ENCODE data around the gene IFIT5. TPM values are rescaled to one million over a fixed set of nuclear protein-coding genes. Genes with fewer than 3 reads are reported as not detected.
"Not testable (repeated sequence)": the region's sequence is repeated elsewhere in the genome, so short reads cannot be mapped to it uniquely, and the experiment has no call there.

Gene IFIT5
- total RNA-seq, 2 experiments from 2014 or later, result 0.36 to 0.57 TPM

DNA sequence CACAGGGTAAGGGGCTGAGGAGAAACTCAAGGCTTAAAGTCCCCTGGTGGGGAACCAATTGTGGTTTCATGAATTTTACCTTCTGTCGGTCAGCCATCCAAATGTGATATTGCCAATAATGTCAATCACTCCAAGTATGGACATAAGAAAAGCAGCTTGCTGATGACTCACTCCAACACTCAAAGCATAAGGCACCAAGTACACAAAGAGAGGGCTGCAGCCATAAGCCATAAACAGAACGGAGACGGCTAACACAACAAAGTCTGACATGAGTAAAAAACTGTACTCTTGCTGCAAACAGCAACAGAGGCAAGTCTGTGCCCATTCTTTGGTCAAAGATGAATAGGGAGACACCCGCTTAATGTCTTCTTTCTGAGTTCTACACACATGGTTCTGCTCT, 24.2 kb downstream of the IFIT5 start:
- CTCF ChIA-PET (ENCODE audit: unreplicated experiment), result no interaction called here

DNA sequence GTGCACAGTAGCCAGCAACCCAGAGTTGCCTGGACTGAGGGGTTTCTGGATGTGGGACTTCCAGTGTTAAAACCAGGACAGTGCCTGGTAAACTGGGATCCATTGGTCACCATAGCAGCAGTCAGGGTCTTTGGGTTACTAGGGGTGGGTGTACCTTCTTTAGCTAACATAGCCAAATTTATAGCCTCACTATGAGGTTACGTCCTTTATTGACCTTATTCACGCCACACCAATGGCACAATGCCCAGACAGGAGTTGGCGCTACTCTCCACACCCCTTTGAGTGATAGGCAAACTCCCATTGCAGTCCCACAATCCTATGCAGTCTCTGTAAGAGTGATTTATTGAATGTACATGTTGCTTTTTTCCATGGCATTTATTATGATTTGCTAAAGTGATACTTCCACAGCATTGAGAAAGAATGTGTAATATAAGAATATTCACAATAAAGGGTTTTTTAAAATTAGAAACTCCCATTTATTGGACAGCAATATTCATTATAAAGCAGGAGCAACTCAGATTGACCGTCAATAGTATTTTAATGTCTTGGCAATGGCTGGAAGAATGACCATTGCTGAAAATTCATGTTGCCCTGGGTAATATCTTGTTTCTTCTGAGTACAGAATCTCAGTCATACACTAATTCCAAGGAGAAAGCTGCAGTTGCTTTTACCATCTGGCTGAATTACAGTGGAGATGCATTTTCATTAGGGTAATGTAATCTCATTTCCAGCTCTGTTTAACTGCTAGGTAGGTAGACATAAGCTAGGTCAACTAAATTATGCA, 26.1 kb downstream of the IFIT5 start:
- H3K4me1 ChIP-seq (ENCODE audit: insufficient read depth, low read length, poor library complexity, severe bottlenecking), result no peaks in the 10 kb centered on the region
- no TSS peak for BruUV-seq (replicated peaks)
- DNase-seq (ENCODE audit: low spot score), result no peak
- no peak overlapping the region; the same call in 1 of the 2 replicates for H2AFZ ChIP-seq (ENCODE audit: low read length)
- H3K36me3 ChIP-seq (ENCODE audit: insufficient read depth, low read length), result no peaks in the 10 kb centered on the region
- H3K79me2 ChIP-seq (ENCODE audit: insufficient read depth, low read depth, low read length), result no peaks in the 10 kb centered on the region
- no peak overlapping the region for H3K4me3 ChIP-seq (ENCODE audit: low read depth, low read length, poor library complexity, severe bottlenecking)
- no peaks in the 10 kb centered on the region for H3K9me2 ChIP-seq (ENCODE audit: insufficient read depth, low read length)
- ChIA-PET CTCF (ENCODE audit: unreplicated experiment) (no interaction called here), POLR2A (interaction anchor here (0.6 to 0.7 kb wide), 2 partner anchors 81 to 252 kb away, joined by 3 to 7 read pairs; no protein-coding TSS in a partner anchor)
- no peak overlapping the region for H3K27ac ChIP-seq (ENCODE audit: low read depth, low read length, poor library complexity, severe bottlenecking)
- no peak for TF ChIP-seq EZH2phosphoT487 (IDR thresholded peaks at IDR 0.05; ENCODE audit: borderline replicate concordance, low read depth, low read length)
- TF ChIP-seq, protein P1, sequence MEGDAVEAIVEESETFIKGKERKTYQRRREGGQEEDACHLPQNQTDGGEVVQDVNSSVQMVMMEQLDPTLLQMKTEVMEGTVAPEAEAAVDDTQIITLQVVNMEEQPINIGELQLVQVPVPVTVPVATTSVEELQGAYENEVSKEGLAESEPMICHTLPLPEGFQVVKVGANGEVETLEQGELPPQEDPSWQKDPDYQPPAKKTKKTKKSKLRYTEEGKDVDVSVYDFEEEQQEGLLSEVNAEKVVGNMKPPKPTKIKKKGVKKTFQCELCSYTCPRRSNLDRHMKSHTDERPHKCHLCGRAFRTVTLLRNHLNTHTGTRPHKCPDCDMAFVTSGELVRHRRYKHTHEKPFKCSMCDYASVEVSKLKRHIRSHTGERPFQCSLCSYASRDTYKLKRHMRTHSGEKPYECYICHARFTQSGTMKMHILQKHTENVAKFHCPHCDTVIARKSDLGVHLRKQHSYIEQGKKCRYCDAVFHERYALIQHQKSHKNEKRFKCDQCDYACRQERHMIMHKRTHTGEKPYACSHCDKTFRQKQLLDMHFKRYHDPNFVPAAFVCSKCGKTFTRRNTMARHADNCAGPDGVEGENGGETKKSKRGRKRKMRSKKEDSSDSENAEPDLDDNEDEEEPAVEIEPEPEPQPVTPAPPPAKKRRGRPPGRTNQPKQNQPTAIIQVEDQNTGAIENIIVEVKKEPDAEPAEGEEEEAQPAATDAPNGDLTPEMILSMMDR (conservative IDR thresholded peaks at IDR 0.05; ENCODE audit: low read length), result no peak
- H3K4me2 ChIP-seq (ENCODE audit: low read length), result no peak overlapping the region
- intact Hi-C loops (cut with micrococcal nuclease; ENCODE audit: unreplicated experiment), result no loop called here
- H4K20me1 ChIP-seq (ENCODE audit: insufficient read depth, low read length), result no peaks in the 10 kb centered on the region
- H3K9me3 ChIP-seq (ENCODE audit: low read length), result no peaks in the 10 kb centered on the region

More for the DNA sequence above, 24.2 kb downstream of the IFIT5 start:
- Histone ChIP-seq H3K79me2 (ENCODE audit: insufficient read depth, low read depth, low read length) (no peaks in the 10 kb centered on the region), H3K4me3 (ENCODE audit: low read depth, low read length, poor library complexity, severe bottlenecking) (no peak overlapping the region), H2AFZ (ENCODE audit: low read length) (no peak overlapping the region), H4K20me1 (ENCODE audit: insufficient read depth, low read length) (no peaks in the 10 kb centered on the region), H3K4me1 (ENCODE audit: insufficient read depth, low read length, poor library complexity, severe bottlenecking) (no peaks in the 10 kb centered on the region), H3K9me2 (ENCODE audit: insufficient read depth, low read length) (no peaks in the 10 kb centered on the region), H3K27ac (ENCODE audit: low read depth, low read length, poor library complexity, severe bottlenecking) (no peak overlapping the region), H3K36me3 (ENCODE audit: insufficient read depth, low read length) (no peaks in the 10 kb centered on the region), H3K4me2 (ENCODE audit: low read length) (no peak overlapping the region), H3K9me3 (ENCODE audit: low read length) (no peaks in the 10 kb centered on the region)
- intact Hi-C loops (cut with micrococcal nuclease; ENCODE audit: unreplicated experiment), result no loop called here
- DNase-seq (ENCODE audit: low spot score), result no peak
- TF ChIP-seq, protein P1 (conservative IDR thresholded peaks at IDR 0.05; ENCODE audit: low read length), result no peak
- no peak for TF ChIP-seq EZH2phosphoT487 (IDR thresholded peaks at IDR 0.05; ENCODE audit: borderline replicate concordance, low read depth, low read length)
- BruUV-seq (replicated peaks), result no TSS peak
- POLR2A ChIA-PET, result no interaction called here

DNA sequence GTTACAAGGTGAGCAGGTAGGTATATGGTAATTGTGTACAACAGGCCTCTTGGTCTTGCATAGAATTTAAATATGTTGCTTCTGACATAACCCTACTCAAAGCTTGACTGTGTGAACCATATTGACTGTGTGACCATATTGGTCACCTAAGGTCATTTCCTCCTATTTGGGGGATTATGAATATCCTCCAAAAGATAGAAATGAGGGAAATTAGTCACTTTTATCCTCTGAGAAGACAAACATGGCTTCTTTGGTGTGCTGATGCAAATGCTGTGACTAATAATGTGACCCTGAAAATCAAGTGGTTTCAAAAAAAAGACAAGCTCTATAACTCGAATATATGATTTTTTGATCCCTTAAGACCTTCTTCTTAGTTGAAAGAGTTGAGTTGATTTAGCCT, 27.9 kb downstream of the IFIT5 start:
- Histone ChIP-seq H4K20me1 (ENCODE audit: insufficient read depth, low read length) (no peaks in the 10 kb centered on the region), H3K79me2 (ENCODE audit: insufficient read depth, low read depth, low read length) (no peaks in the 10 kb centered on the region), H3K9me2 (ENCODE audit: insufficient read depth, low read length) (no peaks in the 10 kb centered on the region), H3K36me3 (ENCODE audit: insufficient read depth, low read length) (no peaks in the 10 kb centered on the region), H3K4me2 (ENCODE audit: low read length) (no peak overlapping the region), H2AFZ (ENCODE audit: low read length) (no peak overlapping the region), H3K27ac (ENCODE audit: low read depth, low read length, poor library complexity, severe bottlenecking) (no peak overlapping the region), H3K9me3 (ENCODE audit: low read length) (no peaks in the 10 kb centered on the region), H3K4me3 (ENCODE audit: low read depth, low read length, poor library complexity, severe bottlenecking) (no peak overlapping the region), H3K4me1 (ENCODE audit: insufficient read depth, low read length, poor library complexity, severe bottlenecking) (no peaks in the 10 kb centered on the region)
- TF ChIP-seq EZH2phosphoT487 (IDR thresholded peaks at IDR 0.05; ENCODE audit: borderline replicate concordance, low read depth, low read length), result no peak
- TF ChIP-seq, protein P1 (conservative IDR thresholded peaks at IDR 0.05; ENCODE audit: low read length), result no peak
- ChIA-PET CTCF (ENCODE audit: unreplicated experiment) (no interaction called here), POLR2A (no interaction called here)
- intact Hi-C loops (cut with micrococcal nuclease; ENCODE audit: unreplicated experiment), result no loop called here
- no peak for DNase-seq (ENCODE audit: low spot score)
- BruUV-seq (replicated peaks), result no TSS peak

DNA sequence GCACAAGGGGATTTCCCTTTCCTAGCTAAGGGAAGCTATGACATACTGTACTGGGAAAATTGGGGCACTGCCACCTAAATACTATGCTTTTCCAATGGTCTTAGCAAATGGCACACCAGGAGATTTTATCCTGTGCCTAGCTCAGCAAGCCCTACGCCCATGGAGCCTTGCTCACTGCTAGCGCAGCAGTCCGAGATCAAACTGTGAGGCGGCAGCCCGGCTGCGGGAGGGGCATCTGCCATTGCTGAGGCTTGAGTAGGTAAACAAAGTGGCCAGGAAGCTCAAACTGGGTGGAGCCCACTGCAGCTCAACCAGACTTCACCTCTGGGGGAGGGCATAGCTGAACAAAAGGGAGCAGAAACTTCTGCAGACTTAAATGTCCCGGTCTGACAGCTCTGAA, 30.5 kb downstream of the IFIT5 start:
- H3K79me2 ChIP-seq (ENCODE audit: insufficient read depth, low read depth, low read length); BruUV-seq (replicated peaks); DNase-seq (ENCODE audit: low spot score); intact Hi-C loops (cut with micrococcal nuclease; ENCODE audit: unreplicated experiment); CTCF ChIA-PET (ENCODE audit: unreplicated experiment); H3K9me3 ChIP-seq (ENCODE audit: low read length); H3K36me3 ChIP-seq (ENCODE audit: insufficient read depth, low read length); POLR2A ChIA-PET; H3K4me2 ChIP-seq (ENCODE audit: low read length); H2AFZ ChIP-seq (ENCODE audit: low read length); H3K9me2 ChIP-seq (ENCODE audit: insufficient read depth, low read length); H3K27ac ChIP-seq (ENCODE audit: low read depth, low read length, poor library complexity, severe bottlenecking); H4K20me1 ChIP-seq (ENCODE audit: insufficient read depth, low read length); H3K4me3 ChIP-seq (ENCODE audit: low read depth, low read length, poor library complexity, severe bottlenecking); H3K4me1 ChIP-seq (ENCODE audit: insufficient read depth, low read length, poor library complexity, severe bottlenecking): not testable (repeated sequence)
